ENCODE results near the gene EHD3.

GRCh38 chr2:31277621-31278020, 43.7 kb downstream of the EHD3 start:
- TF ChIP-seq CTCF (IDR thresholded peaks at IDR 0.05; ENCODE audit: low read depth, low read length, missing input control) = no peak
- no peak for TF ChIP-seq SP1 (IDR thresholded peaks at IDR 0.05)
- TF ChIP-seq ATF3 (IDR thresholded peaks at IDR 0.05) = no peak
- no peak for TF ChIP-seq REST (IDR thresholded peaks at IDR 0.05)
- no peak for TF ChIP-seq JUND (IDR thresholded peaks at IDR 0.05)
- no peak for TF ChIP-seq FOXA1 (IDR thresholded peaks at IDR 0.05)
- TF ChIP-seq MAX (IDR thresholded peaks at IDR 0.05) = no peak
- no peak for TF ChIP-seq HNF4A (conservative IDR thresholded peaks at IDR 0.05)
- no peak for TF ChIP-seq RAD21 (IDR thresholded peaks at IDR 0.05)
- no peak for TF ChIP-seq ZBTB33 (IDR thresholded peaks at IDR 0.05)
